ENCODE measurements around the gene ADAMTSL3. TPM values are rescaled to one million over a fixed set of nuclear protein-coding genes. Genes with fewer than 3 reads are reported as not detected.
"Not testable (repeated sequence)": the region's sequence is repeated elsewhere in the genome, so short reads cannot be mapped to it uniquely, and the experiment has no call there.

Gene ADAMTSL3
- total RNA-seq, 2 donors from 2014 or later = 0.79 to 3.4 TPM

DNA sequence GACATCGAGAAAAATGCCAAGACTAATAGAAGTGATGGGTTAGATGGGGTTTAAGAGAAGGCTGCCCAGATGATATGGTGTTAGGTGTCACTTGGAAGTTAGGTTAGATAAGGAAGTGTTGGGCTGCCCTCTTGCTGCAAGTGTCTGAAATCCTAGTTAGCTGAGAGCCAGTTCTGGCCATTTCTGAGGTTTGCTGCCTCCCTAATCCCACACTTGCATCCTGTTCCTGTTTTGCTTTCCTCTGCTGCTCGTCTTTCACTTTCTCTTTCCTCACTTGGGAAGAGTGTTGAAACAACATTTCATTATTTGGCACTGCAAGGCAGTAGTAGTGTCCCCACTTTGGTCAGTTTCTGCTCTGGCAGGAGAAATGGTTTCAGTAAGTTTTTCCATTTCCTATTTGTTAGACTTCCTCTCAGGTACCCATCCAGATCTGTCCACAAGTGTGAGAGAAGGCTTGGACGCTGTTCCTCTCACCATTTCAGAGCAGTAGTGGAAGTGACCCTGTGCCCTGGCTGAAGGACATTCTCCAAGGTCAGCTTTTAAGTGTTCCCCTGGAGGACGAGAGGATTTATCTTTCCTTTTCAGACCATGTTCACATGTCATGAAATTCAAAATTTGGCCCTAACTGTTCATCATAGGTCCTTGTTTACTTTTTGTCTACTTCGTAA is 93.3 kb downstream of the ADAMTSL3 start:
- Mint-ChIP-seq H3K27ac (no peak overlapping the region), H3K27me3 (ENCODE audit: insufficient read depth) (peaks cover 16% of the 10 kb centered on the region)
- peak; percentile 57 for DNase-seq

DNA sequence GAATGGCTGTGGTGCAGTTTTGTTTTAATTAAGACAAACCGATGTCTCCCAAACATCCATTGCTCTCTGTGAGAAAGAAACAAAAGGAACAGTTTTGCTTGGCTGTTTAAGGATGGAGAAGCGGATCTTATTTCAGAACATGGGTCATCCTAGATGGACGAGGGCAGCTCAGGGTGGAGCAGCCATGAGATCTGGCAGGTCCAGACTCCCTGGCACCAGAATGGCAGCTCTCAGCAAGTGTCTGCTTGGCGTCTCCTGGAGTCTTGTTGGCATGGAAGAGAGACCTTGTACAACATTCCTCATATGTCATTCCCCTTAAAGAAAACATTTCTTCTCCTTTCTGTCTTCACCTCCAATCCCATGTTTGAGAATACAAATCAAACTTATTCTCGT is 93.8 kb downstream of the ADAMTSL3 start:
- Mint-ChIP-seq H3K4me1 (peaks cover under 1% of the 10 kb centered on the region), H3K9me3 (peaks cover 3% of the 10 kb centered on the region), H3K27ac (no peak overlapping the region), H3K36me3 (ENCODE audit: low read depth) (no peaks in the 10 kb centered on the region), H3K4me3 (no peak overlapping the region), H3K27me3 (ENCODE audit: insufficient read depth) (peaks cover 16% of the 10 kb centered on the region)
- 78 to 86% methylated on average over 4 to 5 of the region's 5 CpGs for WGBS, 2 experiments (ENCODE audit: insufficient coverage in 1 of 2, insufficient read length in 1 of 2)
- no peak overlapping the region for H3K27ac ChIP-seq (ENCODE audit: low read depth, low read length)
- TF ChIP-seq, protein P1, sequence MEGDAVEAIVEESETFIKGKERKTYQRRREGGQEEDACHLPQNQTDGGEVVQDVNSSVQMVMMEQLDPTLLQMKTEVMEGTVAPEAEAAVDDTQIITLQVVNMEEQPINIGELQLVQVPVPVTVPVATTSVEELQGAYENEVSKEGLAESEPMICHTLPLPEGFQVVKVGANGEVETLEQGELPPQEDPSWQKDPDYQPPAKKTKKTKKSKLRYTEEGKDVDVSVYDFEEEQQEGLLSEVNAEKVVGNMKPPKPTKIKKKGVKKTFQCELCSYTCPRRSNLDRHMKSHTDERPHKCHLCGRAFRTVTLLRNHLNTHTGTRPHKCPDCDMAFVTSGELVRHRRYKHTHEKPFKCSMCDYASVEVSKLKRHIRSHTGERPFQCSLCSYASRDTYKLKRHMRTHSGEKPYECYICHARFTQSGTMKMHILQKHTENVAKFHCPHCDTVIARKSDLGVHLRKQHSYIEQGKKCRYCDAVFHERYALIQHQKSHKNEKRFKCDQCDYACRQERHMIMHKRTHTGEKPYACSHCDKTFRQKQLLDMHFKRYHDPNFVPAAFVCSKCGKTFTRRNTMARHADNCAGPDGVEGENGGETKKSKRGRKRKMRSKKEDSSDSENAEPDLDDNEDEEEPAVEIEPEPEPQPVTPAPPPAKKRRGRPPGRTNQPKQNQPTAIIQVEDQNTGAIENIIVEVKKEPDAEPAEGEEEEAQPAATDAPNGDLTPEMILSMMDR (conservative IDR thresholded peaks at IDR 0.05) = no peak
- no peaks in the 10 kb centered on the region for H3K36me3 ChIP-seq (ENCODE audit: control insufficient read depth, insufficient read depth, low read length)
- no peak overlapping the region for H3K9ac ChIP-seq (ENCODE audit: extremely low read depth, low read length, poor library complexity, severe bottlenecking)
- H3K4me1 ChIP-seq (ENCODE audit: control insufficient read depth, insufficient read depth, low read length) = no peaks in the 10 kb centered on the region
- peaks cover 4% of the 10 kb centered on the region for H3K9me3 ChIP-seq (ENCODE audit: control insufficient read depth, low read length)
- no peaks in the 10 kb centered on the region for H3K27me3 ChIP-seq (ENCODE audit: control insufficient read depth, insufficient read depth, low read length, poor library complexity, severe bottlenecking)
- DNase-seq = no peak
- H3K4me3 ChIP-seq (ENCODE audit: low read length) = no peak overlapping the region

More for the DNA sequence above, 93.3 kb downstream of the ADAMTSL3 start:
- Histone ChIP-seq H3K36me3 (ENCODE audit: control insufficient read depth, insufficient read depth, low read length) (no peaks in the 10 kb centered on the region), H3K9ac (ENCODE audit: extremely low read depth, low read length, poor library complexity, severe bottlenecking) (no peak overlapping the region), H3K9me3 (ENCODE audit: control insufficient read depth, low read length) (peaks cover 4% of the 10 kb centered on the region), H3K27me3 (ENCODE audit: control insufficient read depth, insufficient read depth, low read length, poor library complexity, severe bottlenecking) (no peaks in the 10 kb centered on the region), H3K4me3 (ENCODE audit: low read length) (no peak overlapping the region), H3K4me1 (ENCODE audit: control insufficient read depth, insufficient read depth, low read length) (no peaks in the 10 kb centered on the region), H3K27ac (ENCODE audit: low read depth, low read length) (no peak overlapping the region)
- Mint-ChIP-seq H3K9me3 (peaks cover 3% of the 10 kb centered on the region), H3K36me3 (ENCODE audit: low read depth) (no peaks in the 10 kb centered on the region), H3K4me1 (no peaks in the 10 kb centered on the region), H3K4me3 (no peak overlapping the region)
- 78 to 93% methylated on average over 4 to 5 of the region's 5 CpGs for WGBS, 2 experiments (ENCODE audit: insufficient coverage in 1 of 2, insufficient read length in 1 of 2)
- TF ChIP-seq, protein P1 (conservative IDR thresholded peaks at IDR 0.05) = peak; percentile 65

DNA sequence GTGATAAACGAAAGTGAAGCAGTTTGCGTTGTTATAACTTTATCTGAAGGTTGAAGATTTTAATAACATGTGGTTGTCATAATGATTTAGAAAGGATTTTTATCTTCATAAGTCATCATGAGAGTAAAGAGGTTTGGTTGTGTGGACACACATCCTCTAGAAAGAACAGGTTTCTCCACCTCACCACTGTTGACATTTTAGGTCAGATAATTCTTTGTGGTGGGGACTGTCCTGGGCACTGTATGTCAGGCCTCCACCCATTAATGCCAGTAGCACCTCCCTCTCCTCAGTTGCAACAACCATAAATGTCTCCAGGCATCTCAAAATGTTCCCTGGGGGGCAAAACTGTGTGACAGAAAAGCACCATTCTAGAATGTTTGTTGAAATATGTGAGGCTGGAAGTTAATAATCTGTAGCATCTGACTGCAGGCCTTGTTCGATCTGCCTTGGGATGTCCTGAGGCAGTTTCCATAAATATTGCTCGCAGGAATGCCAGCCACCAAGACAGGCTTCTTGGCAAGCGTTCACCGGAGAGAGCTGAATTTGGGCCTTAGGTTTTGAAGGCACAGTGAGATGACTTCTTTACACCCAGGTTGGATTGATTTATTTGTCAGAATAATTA is 100.1 kb downstream of the ADAMTSL3 start:
- no peak for DNase-seq
- no peaks in the 10 kb centered on the region for H3K27me3 ChIP-seq (ENCODE audit: control insufficient read depth, insufficient read depth, low read length, poor library complexity, severe bottlenecking)
- TF ChIP-seq, protein P1 (conservative IDR thresholded peaks at IDR 0.05) = no peak
- no peak overlapping the region for H3K9ac ChIP-seq (ENCODE audit: extremely low read depth, low read length, poor library complexity, severe bottlenecking)
- peaks cover 3% of the 10 kb centered on the region for H3K9me3 ChIP-seq (ENCODE audit: control insufficient read depth, low read length)
- Mint-ChIP-seq H3K4me1 (peaks cover 6% of the 10 kb centered on the region), H3K27me3 (ENCODE audit: insufficient read depth) (peaks cover 3% of the 10 kb centered on the region), H3K36me3 (ENCODE audit: low read depth) (peaks cover 4% of the 10 kb centered on the region), H3K9me3 (peaks cover 32% of the 10 kb centered on the region), H3K27ac (no peak overlapping the region), H3K4me3 (no peak overlapping the region)
- WGBS, 2 experiments (ENCODE audit: insufficient coverage in 1 of 2, insufficient read length in 1 of 2) = 93 to 97% methylated on average over 5 to 6 of the region's 6 CpGs
- H3K4me3 ChIP-seq (ENCODE audit: low read length) = no peak overlapping the region
- peaks cover 4% of the 10 kb centered on the region for H3K4me1 ChIP-seq (ENCODE audit: control insufficient read depth, insufficient read depth, low read length)
- H3K27ac ChIP-seq (ENCODE audit: low read depth, low read length) = no peak overlapping the region
- H3K36me3 ChIP-seq (ENCODE audit: control insufficient read depth, insufficient read depth, low read length) = no peaks in the 10 kb centered on the region

DNA sequence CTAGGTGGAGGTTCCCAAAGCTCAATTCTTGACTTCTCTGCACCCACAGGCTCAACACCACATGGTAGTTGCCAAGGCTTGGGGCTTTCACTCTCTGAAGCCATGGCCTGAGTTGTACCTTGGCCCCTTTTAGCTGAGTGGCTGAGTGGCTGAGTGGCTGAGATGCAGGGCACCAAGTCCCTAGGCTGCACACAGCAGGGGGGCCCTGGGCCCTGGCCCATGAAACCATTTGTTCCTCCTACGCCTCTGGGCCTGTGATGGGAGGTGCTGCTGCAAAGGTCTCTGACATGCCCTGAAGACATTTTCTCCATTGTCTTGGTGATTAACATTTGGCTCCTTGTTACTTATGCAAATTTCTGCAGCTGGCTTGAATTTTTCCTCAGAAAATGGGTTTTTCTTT is 103.4 kb downstream of the ADAMTSL3 start:
- not testable (repeated sequence) for H3K9me3 ChIP-seq (ENCODE audit: control insufficient read depth, low read length); H3K27ac Mint-ChIP-seq; H3K36me3 ChIP-seq (ENCODE audit: control insufficient read depth, insufficient read depth, low read length); H3K27ac ChIP-seq (ENCODE audit: low read depth, low read length); H3K27me3 ChIP-seq (ENCODE audit: control insufficient read depth, insufficient read depth, low read length, poor library complexity, severe bottlenecking); H3K4me1 Mint-ChIP-seq; H3K4me3 Mint-ChIP-seq; DNase-seq; H3K36me3 Mint-ChIP-seq (ENCODE audit: low read depth); H3K4me3 ChIP-seq (ENCODE audit: low read length); H3K27me3 Mint-ChIP-seq (ENCODE audit: insufficient read depth); H3K4me1 ChIP-seq (ENCODE audit: control insufficient read depth, insufficient read depth, low read length); H3K9ac ChIP-seq (ENCODE audit: extremely low read depth, low read length, poor library complexity, severe bottlenecking)
- peaks cover 37% of the 10 kb centered on the region for H3K9me3 Mint-ChIP-seq
- WGBS, 2 experiments (ENCODE audit: insufficient coverage in 1 of 2, insufficient read length in 1 of 2) = 100% methylated on average over 1 of the region's 1 CpG; no CpG with 5 or more reads in 1 of the 2 experiments
